ENCODE measurements around the gene LDLRAD1.

DNA sequence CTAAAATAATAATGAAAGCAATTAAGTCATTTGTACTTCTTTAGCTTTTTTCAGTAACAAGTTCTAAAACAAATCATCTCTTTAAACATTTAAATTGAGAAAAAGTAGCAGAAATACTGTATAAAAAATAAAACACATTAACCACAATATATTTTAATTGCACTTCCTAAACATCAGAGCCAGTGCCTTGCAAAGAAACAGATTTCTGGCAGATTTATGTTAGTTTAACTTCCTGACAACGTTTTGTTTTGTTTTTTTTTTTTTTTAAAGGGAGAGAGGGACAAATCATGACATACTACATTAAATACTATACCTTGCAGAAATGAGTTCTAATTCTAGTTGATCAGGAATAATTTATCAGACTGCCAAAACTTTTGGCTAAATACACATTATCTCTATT is 23.8 kb upstream of the LDLRAD1 start:
- TF ChIP-seq, protein P1, sequence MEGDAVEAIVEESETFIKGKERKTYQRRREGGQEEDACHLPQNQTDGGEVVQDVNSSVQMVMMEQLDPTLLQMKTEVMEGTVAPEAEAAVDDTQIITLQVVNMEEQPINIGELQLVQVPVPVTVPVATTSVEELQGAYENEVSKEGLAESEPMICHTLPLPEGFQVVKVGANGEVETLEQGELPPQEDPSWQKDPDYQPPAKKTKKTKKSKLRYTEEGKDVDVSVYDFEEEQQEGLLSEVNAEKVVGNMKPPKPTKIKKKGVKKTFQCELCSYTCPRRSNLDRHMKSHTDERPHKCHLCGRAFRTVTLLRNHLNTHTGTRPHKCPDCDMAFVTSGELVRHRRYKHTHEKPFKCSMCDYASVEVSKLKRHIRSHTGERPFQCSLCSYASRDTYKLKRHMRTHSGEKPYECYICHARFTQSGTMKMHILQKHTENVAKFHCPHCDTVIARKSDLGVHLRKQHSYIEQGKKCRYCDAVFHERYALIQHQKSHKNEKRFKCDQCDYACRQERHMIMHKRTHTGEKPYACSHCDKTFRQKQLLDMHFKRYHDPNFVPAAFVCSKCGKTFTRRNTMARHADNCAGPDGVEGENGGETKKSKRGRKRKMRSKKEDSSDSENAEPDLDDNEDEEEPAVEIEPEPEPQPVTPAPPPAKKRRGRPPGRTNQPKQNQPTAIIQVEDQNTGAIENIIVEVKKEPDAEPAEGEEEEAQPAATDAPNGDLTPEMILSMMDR (IDR thresholded peaks at IDR 0.05): no peak
- TF ChIP-seq REST (IDR thresholded peaks at IDR 0.05; ENCODE audit: insufficient read depth in 1 of 2, low read depth in 2 of 2, low read length in 1 of 2): no peak
- no peak for TF ChIP-seq SIN3A (IDR thresholded peaks at IDR 0.05; ENCODE audit: borderline replicate concordance, insufficient read depth, low read depth, low read length)

Measured in Panc1 (cell line).